K562 (cell line): ENCODE data around the gene TBC1D16. TPM values are rescaled to one million over a fixed set of nuclear protein-coding genes. Genes with fewer than 3 reads are reported as not detected.

Experiments
- CHD7 ChIP-seq: fragments of 200-600 bp; sonication (generic); IDR thresholded peaks from one replicate; pipeline ENCODE4 v1.6.1; 2012; ENCODE audit warnings: mild to moderate bottlenecking, low read depth, low read length, inconsistent platforms
- NFIC ChIP-seq: fragments of 450-650 bp; IDR thresholded peaks from 2 replicates; pipeline ENCODE4 v1.6.1; 2017; ENCODE audit warnings: mild to moderate bottlenecking, inconsistent platforms
- SREBF2 ChIP-seq: sonication (generic); formaldehyde crosslinking; IDR thresholded peaks from 2 replicates; pipeline ENCODE4 v1.4.0; 2020; ENCODE audit warnings: mild to moderate bottlenecking, missing genetic modification reagents
- SRF ChIP-seq, 2 experiments: fragments of 250-450, 450-650 bp in 1 of 2; sonication (Bioruptor Pico) in 1 of 2; sonication (generic) in 1 of 2; formaldehyde crosslinking; IDR thresholded peaks; 2 replicates each; pipeline versions ENCODE4 v1.5.0 to v1.5.1; 2020 to 2022; ENCODE audit warnings: mild to moderate bottlenecking in 1 of 2, missing genetic modification reagents in 1 of 2
- ZNF644 ChIP-seq: fragments of 200-800 bp; sonication (Bioruptor generic); IDR thresholded peaks from 2 replicates; pipeline ENCODE4 v1.6.1; 2016; ENCODE audit warnings: low read depth, missing genetic modification characterization, missing compliant biosample characterization
- polyA plus RNA-seq, 8 experiments: library from polyadenylated mRNA; depleted of rRNA in 4 of 8; stranded (reverse) in 5 of 8; unstranded in 3 of 8; fragments of >200 nt; fragmentation: Nextera tagmentation in 2 of 8; fragmentation: Illumina TruSeq in 1 of 8; extraction: Ambion mirVana in 2 of 8; extraction: Trizol in 1 of 8; gene quantifications; 2 replicates each; pipeline versions ENCODE4 v1.2.1 to v1.2.3, GENCODE V29; 2011 to 2014; ENCODE audit warnings: inconsistent platforms in 1 of 8, missing spikeins in 1 of 8
- total RNA-seq, 7 experiments: library from RNA; depleted of rRNA in 6 of 7; stranded (reverse); fragments of >200 nt in 6 of 7; fragmentation: Illumina TruSeq in 2 of 7; extraction: Trizol in 2 of 7; gene quantifications; 2 replicates each; pipeline versions ENCODE4 v1.2.1 to v1.2.3, GENCODE V29; 2011 to 2021; ENCODE audit warnings: low replicate concordance in 1 of 7
- TF ChIP-seq, protein P1 (sequence below): fragments of 450-650 bp; conservative IDR thresholded peaks from 2 replicates; pipeline ENCODE4 v1.6.1; 2016; ENCODE audit warnings: missing genetic modification characterization, low read depth, mild to moderate bottlenecking, control low read depth, missing compliant biosample characterization

TBC1D16 gene
- total and polyA plus RNA-seq, 9 of the 15 experiments (the other 6 are each of a cell fraction or from before 2014, with no cell fraction given) = 0.01 to 0.20 (median 0.03) TPM; not detected in 1

- no peak for TF ChIP-seq CHD7
- TF ChIP-seq SRF (CRISPR knock-in tag; IDR thresholded peaks at IDR 0.05) = no peak
- no peak for TF ChIP-seq SREBF2 (CRISPR knock-in tag)
- TF ChIP-seq, protein P1, sequence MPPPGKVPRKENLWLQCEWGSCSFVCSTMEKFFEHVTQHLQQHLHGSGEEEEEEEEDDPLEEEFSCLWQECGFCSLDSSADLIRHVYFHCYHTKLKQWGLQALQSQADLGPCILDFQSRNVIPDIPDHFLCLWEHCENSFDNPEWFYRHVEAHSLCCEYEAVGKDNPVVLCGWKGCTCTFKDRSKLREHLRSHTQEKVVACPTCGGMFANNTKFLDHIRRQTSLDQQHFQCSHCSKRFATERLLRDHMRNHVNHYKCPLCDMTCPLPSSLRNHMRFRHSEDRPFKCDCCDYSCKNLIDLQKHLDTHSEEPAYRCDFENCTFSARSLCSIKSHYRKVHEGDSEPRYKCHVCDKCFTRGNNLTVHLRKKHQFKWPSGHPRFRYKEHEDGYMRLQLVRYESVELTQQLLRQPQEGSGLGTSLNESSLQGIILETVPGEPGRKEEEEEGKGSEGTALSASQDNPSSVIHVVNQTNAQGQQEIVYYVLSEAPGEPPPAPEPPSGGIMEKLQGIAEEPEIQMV (tag) = no peak
- TF ChIP-seq NFIC = no peak
- no peak for TF ChIP-seq ZNF644 (tag)
Observed at GRCh38 chr17:79942591-79943346, 92.9 kb downstream of the TBC1D16 start (continued).
